HG03521 (cell line): Measurements from ENCODE around the gene LINGO1.

ENCODE experiments used
- ATAC-seq: cut with Tn5 transposase; IDR thresholded peaks from one replicate; pipeline ENCODE4 v1.9.1; 2021; ENCODE audit warnings: mild to moderate bottlenecking, moderate library complexity; ENCODE audit not compliant: unreplicated experiment

The LINGO1 gene

GRCh38 chr15:77657634-77658238 lies 25.0 kb upstream of the LINGO1 start:
- ATAC-seq: no peak

- ATAC-seq: no peak
Observed at GRCh38 chr15:77656294-77656693, 23.6 kb upstream of the LINGO1 start.

- no peak for ATAC-seq
Observed at GRCh38 chr15:77654975-77655374, 22.3 kb upstream of the LINGO1 start.

- ATAC-seq: no peak
Observed at GRCh38 chr15:77653832-77654480, 21.2 kb upstream of the LINGO1 start.

- ATAC-seq: no peak
Observed at GRCh38 chr15:77650265-77650664, 17.6 kb upstream of the LINGO1 start.

- ATAC-seq: no peak
Observed at GRCh38 chr15:77649610-77650009, 16.9 kb upstream of the LINGO1 start.

GRCh38 chr15:77649017-77649416 lies 16.3 kb upstream of the LINGO1 start:
- ATAC-seq: no peak

- no peak for ATAC-seq
Observed at GRCh38 chr15:77647961-77648360, 15.2 kb upstream of the LINGO1 start.

GRCh38 chr15:77646104-77646694 lies 13.5 kb upstream of the LINGO1 start:
- ATAC-seq: no peak

- ATAC-seq: no peak
Observed at GRCh38 chr15:77645602-77646001, 12.9 kb upstream of the LINGO1 start.

GRCh38 chr15:77644543-77645247 lies 12.0 kb upstream of the LINGO1 start:
- ATAC-seq: no peak

GRCh38 chr15:77643764-77644163 lies 11.1 kb upstream of the LINGO1 start:
- ATAC-seq: no peak

GRCh38 chr15:77642793-77643430 lies 10.2 kb upstream of the LINGO1 start:
- no peak for ATAC-seq

GRCh38 chr15:77641999-77642398 lies 9.3 kb upstream of the LINGO1 start:
- ATAC-seq: no peak

GRCh38 chr15:77640615-77641014 lies 7.9 kb upstream of the LINGO1 start:
- no peak for ATAC-seq

- ATAC-seq: no peak
Observed at GRCh38 chr15:77639431-77639830, 6.7 kb upstream of the LINGO1 start.

GRCh38 chr15:77637851-77638692 lies 5.4 kb upstream of the LINGO1 start:
- no peak for ATAC-seq

GRCh38 chr15:77636209-77636608 lies 3.5 kb upstream of the LINGO1 start:
- no peak for ATAC-seq

- no peak for ATAC-seq
Observed at GRCh38 chr15:77634266-77634962, 1.7 kb upstream of the LINGO1 start.

- ATAC-seq: no peak
Observed at GRCh38 chr15:77633913-77634265, 1.2 kb upstream of the LINGO1 start.
